Astrocyte (in vitro differentiated cells and primary cell): Measurements from ENCODE around the gene TRIM15. TPM values are rescaled to one million over a fixed set of nuclear protein-coding genes. Genes with fewer than 3 reads are reported as not detected.

ENCODE experiments used
- DNase-seq: peaks from one replicate; pipeline ENCODE4 v3.0.0-alpha.2; 2010; ENCODE audit warnings: low read depth
- FAIRE-seq: peaks from 2 replicates; lab custom pipeline; 2011; peaks lifted over from hg19 to GRCh38; lab: Jason Lieb, UNC
- H2AFZ ChIP-seq: 2 replicates; pipeline ENCODE4 v1.6.0; 2012; ENCODE audit warnings: low read depth, low read length, inconsistent platforms
- H3K27ac ChIP-seq: 2 replicates; pipeline ENCODE4 v1.5.1; 2011; ENCODE audit warnings: low read depth, low read length, inconsistent platforms
- H3K27me3 ChIP-seq: 2 replicates; pipeline ENCODE4 v1.6.0; 2011; ENCODE audit warnings: low read length, inconsistent platforms; ENCODE audit not compliant: insufficient read depth
- H3K36me3 ChIP-seq: 2 replicates; pipeline ENCODE4 v1.5.1; 2011; ENCODE audit warnings: low read length, inconsistent platforms; ENCODE audit not compliant: insufficient read depth
- H3K4me1 ChIP-seq: 2 replicates; pipeline ENCODE4 v1.5.1; 2011; ENCODE audit warnings: low read length, inconsistent platforms; ENCODE audit not compliant: insufficient read depth
- H3K4me2 ChIP-seq: 2 replicates; pipeline ENCODE4 v1.6.0; 2012; ENCODE audit warnings: low read length, inconsistent platforms
- H3K4me3 ChIP-seq: 2 replicates; pipeline ENCODE4 v1.5.1; 2011; ENCODE audit warnings: low read depth, mild to moderate bottlenecking, low read length, inconsistent platforms; ENCODE audit not compliant: insufficient read depth
- H3K79me2 ChIP-seq: 2 replicates; pipeline ENCODE4 v1.6.0; 2012; ENCODE audit warnings: mild to moderate bottlenecking, low read length, inconsistent platforms; ENCODE audit not compliant: insufficient read depth
- H3K9ac ChIP-seq: 2 replicates; pipeline ENCODE4 v1.6.0; 2012; ENCODE audit warnings: mild to moderate bottlenecking, low read length, inconsistent platforms
- H3K9me3 ChIP-seq: 2 replicates; pipeline ENCODE4 v1.5.1; 2012; ENCODE audit warnings: low read depth, mild to moderate bottlenecking, low read length, inconsistent platforms; ENCODE audit not compliant: insufficient read depth
- H4K20me1 ChIP-seq: 2 replicates; pipeline ENCODE4 v1.6.0; 2012; ENCODE audit warnings: low read length, inconsistent platforms; ENCODE audit not compliant: insufficient read depth
- H3K27ac Mint-ChIP-seq: one replicate; pipeline ENCODE4 v1.8.0; 2021; ENCODE audit warnings: mild to moderate bottlenecking, mixed read lengths; ENCODE audit not compliant: unreplicated experiment
- H3K27me3 Mint-ChIP-seq: one replicate; pipeline ENCODE4 v1.8.0; 2021; ENCODE audit warnings: low read depth, mixed read lengths; ENCODE audit not compliant: unreplicated experiment
- H3K36me3 Mint-ChIP-seq: one replicate; pipeline ENCODE4 v1.8.0; 2021; ENCODE audit warnings: low read depth, mixed read lengths; ENCODE audit not compliant: unreplicated experiment
- H3K4me1 Mint-ChIP-seq: one replicate; pipeline ENCODE4 v1.8.0; 2021; ENCODE audit warnings: low read depth, mixed read lengths; ENCODE audit not compliant: unreplicated experiment
- H3K4me3 Mint-ChIP-seq: one replicate; pipeline ENCODE4 v1.8.0; 2021; ENCODE audit warnings: mild to moderate bottlenecking, moderate library complexity, mixed read lengths; ENCODE audit not compliant: unreplicated experiment
- H3K9me3 Mint-ChIP-seq: one replicate; pipeline ENCODE4 v1.8.0; 2021; ENCODE audit warnings: mild to moderate bottlenecking, mixed read lengths; ENCODE audit not compliant: unreplicated experiment
- EZH2 ChIP-seq: IDR thresholded peaks from 2 replicates; pipeline ENCODE4 v1.6.1; 2012; ENCODE audit warnings: mild to moderate bottlenecking, low read length, inconsistent platforms; ENCODE audit not compliant: insufficient read depth
- total RNA-seq: library from RNA; stranded (reverse); gene quantifications from 2 replicates; pipeline ENCODE4 v1.2.1, GENCODE V29; 2021
- TF ChIP-seq, protein P1 (sequence below): IDR thresholded peaks from 2 replicates; pipeline ENCODE4 v1.5.1; 2011; ENCODE audit warnings: low read depth, mild to moderate bottlenecking, inconsistent platforms, low read length, moderate library complexity; ENCODE audit not compliant: insufficient read depth

TRIM15 gene
- total RNA-seq, 1 donor from 2014 or later: not detected

- no peaks in the 10 kb centered on the region for H3K36me3 Mint-ChIP-seq
- TF ChIP-seq EZH2: no peak
- TF ChIP-seq, protein P1, sequence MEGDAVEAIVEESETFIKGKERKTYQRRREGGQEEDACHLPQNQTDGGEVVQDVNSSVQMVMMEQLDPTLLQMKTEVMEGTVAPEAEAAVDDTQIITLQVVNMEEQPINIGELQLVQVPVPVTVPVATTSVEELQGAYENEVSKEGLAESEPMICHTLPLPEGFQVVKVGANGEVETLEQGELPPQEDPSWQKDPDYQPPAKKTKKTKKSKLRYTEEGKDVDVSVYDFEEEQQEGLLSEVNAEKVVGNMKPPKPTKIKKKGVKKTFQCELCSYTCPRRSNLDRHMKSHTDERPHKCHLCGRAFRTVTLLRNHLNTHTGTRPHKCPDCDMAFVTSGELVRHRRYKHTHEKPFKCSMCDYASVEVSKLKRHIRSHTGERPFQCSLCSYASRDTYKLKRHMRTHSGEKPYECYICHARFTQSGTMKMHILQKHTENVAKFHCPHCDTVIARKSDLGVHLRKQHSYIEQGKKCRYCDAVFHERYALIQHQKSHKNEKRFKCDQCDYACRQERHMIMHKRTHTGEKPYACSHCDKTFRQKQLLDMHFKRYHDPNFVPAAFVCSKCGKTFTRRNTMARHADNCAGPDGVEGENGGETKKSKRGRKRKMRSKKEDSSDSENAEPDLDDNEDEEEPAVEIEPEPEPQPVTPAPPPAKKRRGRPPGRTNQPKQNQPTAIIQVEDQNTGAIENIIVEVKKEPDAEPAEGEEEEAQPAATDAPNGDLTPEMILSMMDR: no peak
- peaks cover 36% of the 10 kb centered on the region for H3K27me3 Mint-ChIP-seq
- Histone ChIP-seq H3K79me2 (no peaks in the 10 kb centered on the region), H3K9me3 (no peaks in the 10 kb centered on the region), H2AFZ (no peak overlapping the region), H3K4me1 (peaks cover 18% of the 10 kb centered on the region), H3K9ac (no peak overlapping the region), H3K27me3 (peaks cover 4% of the 10 kb centered on the region), H3K4me2 (peak overlapping the region; percentile 62), H4K20me1 (no peaks in the 10 kb centered on the region), H3K27ac (no peak overlapping the region), H3K4me3 (no peak overlapping the region), H3K36me3 (no peaks in the 10 kb centered on the region)
- no peak overlapping the region for H3K4me3 Mint-ChIP-seq
- H3K4me1 Mint-ChIP-seq: peaks cover 26% of the 10 kb centered on the region
- DNase-seq (peak; percentile 69), FAIRE-seq (peak; percentile 34)
- H3K27ac Mint-ChIP-seq: no peak overlapping the region
- H3K9me3 Mint-ChIP-seq: peaks cover 5% of the 10 kb centered on the region
These were observed 8.4 kb upstream of the TRIM15 start for GRCh38 chr6:30154709-30155519.

GRCh38 chr6:30155520-30156261 is 7.7 kb upstream of the TRIM15 start:
- H3K27ac Mint-ChIP-seq: peak overlapping the region; percentile 86
- H3K27me3 Mint-ChIP-seq: peaks cover 36% of the 10 kb centered on the region
- FAIRE-seq: no peak

More at GRCh38 chr6:30155520-30156261, 7.7 kb upstream of the TRIM15 start:
- Histone ChIP-seq H3K4me1 (peaks cover 18% of the 10 kb centered on the region), H2AFZ (no peak overlapping the region), H3K27ac (no peak overlapping the region), H3K4me3 (no peak overlapping the region), H3K79me2 (no peaks in the 10 kb centered on the region), H3K4me2 (no peak overlapping the region), H3K9ac (no peak overlapping the region), H4K20me1 (no peaks in the 10 kb centered on the region), H3K27me3 (peaks cover 4% of the 10 kb centered on the region), H3K9me3 (no peaks in the 10 kb centered on the region), H3K36me3 (no peaks in the 10 kb centered on the region)
- TF ChIP-seq, protein P1: no peak
- TF ChIP-seq EZH2: no peak
- no peaks in the 10 kb centered on the region for H3K36me3 Mint-ChIP-seq
- no peak overlapping the region for H3K4me3 Mint-ChIP-seq
- DNase-seq: no peak
- H3K9me3 Mint-ChIP-seq: peaks cover 5% of the 10 kb centered on the region
- peaks cover 21% of the 10 kb centered on the region for H3K4me1 Mint-ChIP-seq
